ENCODE measurements around the gene NEO1. TPM values are rescaled to one million over a fixed set of nuclear protein-coding genes. Genes with fewer than 3 reads are reported as not detected.

Gene NEO1
- total and polyA plus RNA-seq, 9 of the 15 experiments (the other 6 are each of a cell fraction or from before 2014, with no cell fraction given), result 0.08 to 1.7 (median 0.48) TPM

DNA sequence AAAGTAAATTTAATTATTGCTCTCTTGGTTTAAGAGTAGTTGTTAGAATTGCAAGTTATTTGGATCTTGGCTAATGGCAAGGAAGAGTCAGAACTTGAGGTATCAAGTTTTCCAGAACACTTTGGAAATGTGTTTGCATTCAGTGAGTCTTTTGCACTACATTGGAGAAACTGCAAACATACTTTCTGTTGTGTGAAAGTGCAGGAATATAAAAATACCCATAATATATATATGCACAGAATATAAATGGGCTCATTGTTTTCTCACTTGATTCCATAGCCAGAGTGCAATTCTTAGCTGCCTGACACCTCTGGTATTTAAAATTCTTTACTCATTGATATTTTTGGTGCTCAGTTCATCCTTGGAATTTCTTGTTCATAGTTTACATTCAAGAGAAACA is 223.6 kb downstream of the NEO1 start:
- DNase-seq (ENCODE audit: extremely low read depth in 1 of 4, low spot score in 3 of 4), result no peak
- no peak overlapping the region for H3K4me2 ChIP-seq (ENCODE audit: insufficient read depth, low read length)
- in situ Hi-C loops (cut with MboI), result no loop called here
- ChIA-PET CTCF (ENCODE audit: low intra/inter-chr PET ratio) (interaction anchor here (1.0 kb wide), 1 partner anchor 9 kb away, joined by 3 read pairs; no protein-coding TSS in a partner anchor), POLR2A (interaction anchor here (0.7 kb wide), 1 partner anchor 686 kb away, joined by 3 read pairs; no protein-coding TSS in a partner anchor)
- no peak overlapping the region for H2AFZ ChIP-seq (ENCODE audit: low read depth, low read length)
- no peak overlapping the region for H3K4me3 ChIP-seq
- H3K79me2 ChIP-seq (ENCODE audit: control insufficient read depth, insufficient read depth, low read length), result no peaks in the 10 kb centered on the region
- peaks cover 4 to 15% of the 10 kb centered on the region in 2 experiments; a peak in 3 of 5 replicates for H3K27me3 ChIP-seq (ENCODE audit: control insufficient read depth in 2 of 2, insufficient read depth in 2 of 2, low read length in 2 of 2)
- no TSS peak for BruUV-seq (replicated peaks)
- intact Hi-C loops (cut with micrococcal nuclease), result no loop called here
- H3K4me1 ChIP-seq (replicated peaks in 1 of 2; ENCODE audit: control insufficient read depth in 2 of 2, insufficient read depth in 2 of 2, low read length in 2 of 2), result no peaks in the 10 kb centered on the region
- H3K9me1 ChIP-seq (ENCODE audit: control insufficient read depth, insufficient read depth, low read length), result no peaks in the 10 kb centered on the region
- TF ChIP-seq HDAC3 (IDR thresholded peaks at IDR 0.05; ENCODE audit: borderline replicate concordance, partially characterized antibody) (no peak), NCOA6 (IDR thresholded peaks at IDR 0.05) (no peak), ZNF79 (CRISPR knock-in tag; IDR thresholded peaks at IDR 0.05; ENCODE audit: low read depth) (no peak), SIX5 (IDR thresholded peaks at IDR 0.05; ENCODE audit: borderline replicate concordance in 1 of 2, insufficient read depth in 1 of 2, low read depth in 1 of 2, low read length in 2 of 2) (no peak)
- TF ChIP-seq, protein P1, sequence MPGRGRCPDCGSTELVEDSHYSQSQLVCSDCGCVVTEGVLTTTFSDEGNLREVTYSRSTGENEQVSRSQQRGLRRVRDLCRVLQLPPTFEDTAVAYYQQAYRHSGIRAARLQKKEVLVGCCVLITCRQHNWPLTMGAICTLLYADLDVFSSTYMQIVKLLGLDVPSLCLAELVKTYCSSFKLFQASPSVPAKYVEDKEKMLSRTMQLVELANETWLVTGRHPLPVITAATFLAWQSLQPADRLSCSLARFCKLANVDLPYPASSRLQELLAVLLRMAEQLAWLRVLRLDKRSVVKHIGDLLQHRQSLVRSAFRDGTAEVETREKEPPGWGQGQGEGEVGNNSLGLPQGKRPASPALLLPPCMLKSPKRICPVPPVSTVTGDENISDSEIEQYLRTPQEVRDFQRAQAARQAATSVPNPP (IDR thresholded peaks at IDR 0.05; ENCODE audit: borderline replicate concordance, insufficient read depth, insufficient read length), result no peak
- no peak overlapping the region for H3K27ac ChIP-seq (ENCODE audit: extremely low read depth, low read depth, low read length)
- ATAC-seq, result no peak
- H3K9me3 ChIP-seq (replicated peaks; ENCODE audit: control insufficient read depth, insufficient read depth, low read depth, low read length), result no peaks in the 10 kb centered on the region
- FAIRE-seq, result no peak
- no peaks in the 10 kb centered on the region for H3K36me3 ChIP-seq (ENCODE audit: control insufficient read depth, insufficient read depth, low read length)
- no peaks in the 10 kb centered on the region for H4K20me1 ChIP-seq (replicated peaks; ENCODE audit: control insufficient read depth, insufficient read depth, low read length)
- no peak overlapping the region for H3K9ac ChIP-seq (ENCODE audit: insufficient read depth in 1 of 2, low read depth in 2 of 2, low read length in 2 of 2)
